PC-3 (cell line): ENCODE data around the gene DNAJB2. TPM values are rescaled to one million over a fixed set of nuclear protein-coding genes. Genes with fewer than 3 reads are reported as not detected.

Source experiments
- ATAC-seq: fragments of 200-7000 bp; cut with Tn5 transposase; 2 replicates; pipeline ENCODE4 v1.9.1; 2020; ENCODE audit warnings: mild to moderate bottlenecking, moderate library complexity
- BruUV-seq: library from RNA; stranded (reverse); fragments of 400-500 nt; replicated peaks from 2 replicates; lab custom pipeline; 2021; lab: Mats Ljungman, UMichigan
- CTCF ChIA-PET: fragments of 300-600 bp; sonication (Branson Sonifier 250); formaldehyde crosslinking; loops from one replicate; lab custom pipeline; 2022; ENCODE audit warnings: antibody characterized with exemption; lab: Charles Lee
- POLR2A ChIA-PET: fragments of 300-600 bp; sonication (Branson Sonifier 250); formaldehyde crosslinking; loops from one replicate; lab custom pipeline; 2022; ENCODE audit warnings: antibody characterized with exemption; ENCODE audit not compliant: unreplicated experiment; lab: Charles Lee
- DNase-seq: peaks from one replicate; pipeline ENCODE4 v3.0.0-alpha.2; 2015
- H2AFZ ChIP-seq: fragments of 300-600 bp; sonication (generic); 2 replicates; pipeline ENCODE4 v1.6.0; 2016; ENCODE audit warnings: antibody characterized with exemption, low read length
- H3F3A ChIP-seq: fragments of 300-600 bp; sonication (generic); one replicate; pipeline ENCODE4 v1.6.0; 2017; ENCODE audit warnings: antibody characterized with exemption, low read length, control low read depth, mild to moderate bottlenecking; ENCODE audit not compliant: unreplicated experiment
- H3K27ac ChIP-seq: fragments of 300-600 bp; sonication (generic); 2 replicates; pipeline ENCODE4 v1.5.1; 2016; ENCODE audit warnings: mild to moderate bottlenecking, low read length
- H3K27me3 ChIP-seq: fragments of 300-600 bp; sonication (generic); 2 replicates; pipeline ENCODE4 v1.6.1; 2016; ENCODE audit warnings: low read length, mixed read lengths
- H3K36me3 ChIP-seq: fragments of 300-600 bp; sonication (generic); 2 replicates; pipeline ENCODE4 v1.6.1; 2016; ENCODE audit warnings: low read depth, mixed run types, low read length, mixed read lengths
- H3K4me1 ChIP-seq: fragments of 300-600 bp; sonication (generic); 2 replicates; pipeline ENCODE4 v1.5.1; 2016; ENCODE audit warnings: low read length; ENCODE audit not compliant: insufficient read depth
- H3K4me2 ChIP-seq: fragments of 300-600 bp; sonication (generic); 2 replicates; pipeline ENCODE4 v1.6.0; 2016; ENCODE audit warnings: low read length
- H3K4me3 ChIP-seq: fragments of 300-600 bp; sonication (generic); 2 replicates; pipeline ENCODE4 v1.5.1; 2016; ENCODE audit warnings: mild to moderate bottlenecking, low read length, mixed read lengths
- H3K79me2 ChIP-seq: fragments of 300-600 bp; sonication (generic); 2 replicates; pipeline ENCODE4 v1.6.1; 2017; ENCODE audit warnings: low read length, mixed read lengths
- H3K9ac ChIP-seq: fragments of 300-600 bp; sonication (generic); 2 replicates; pipeline ENCODE4 v1.6.0; 2016; ENCODE audit warnings: mild to moderate bottlenecking, low read length
- H3K9me2 ChIP-seq: fragments of 300-600 bp; sonication (generic); replicated peaks from 2 replicates; pipeline ENCODE4 v1.6.1; 2016; ENCODE audit warnings: mixed run types, low read length, mixed read lengths
- H3K9me3 ChIP-seq: fragments of 300-600 bp; sonication (generic); 2 replicates; pipeline ENCODE4 v1.6.1; 2016; ENCODE audit warnings: low read length, mixed read lengths
- H4K20me1 ChIP-seq: fragments of 300-600 bp; sonication (generic); 2 replicates; pipeline ENCODE4 v1.6.1; 2016; ENCODE audit warnings: low read length, mixed read lengths
- CTCF ChIP-seq: fragments of 300-600 bp; sonication (generic); conservative IDR thresholded peaks from 2 replicates; pipeline ENCODE4 v1.5.1; 2017; ENCODE audit warnings: antibody characterized with exemption, low read depth, mild to moderate bottlenecking, low read length
- EZH2 ChIP-seq: fragments of 300-600 bp; sonication (generic); IDR thresholded peaks from one replicate; pipeline ENCODE4 v1.6.1; 2017; ENCODE audit warnings: antibody characterized with exemption, mild to moderate bottlenecking, low read length; ENCODE audit not compliant: unreplicated experiment
- EZH2phosphoT487 ChIP-seq: fragments of 300-600 bp; sonication (generic); IDR thresholded peaks from 2 replicates; pipeline ENCODE4 v1.6.1; 2018; ENCODE audit warnings: mild to moderate bottlenecking, antibody characterized with exemption, low read length, borderline replicate concordance
- intact Hi-C: fragments of 100-400 bp; cut with micrococcal nuclease; formaldehyde crosslinking; loops from 2 replicates; pipeline ENCODE4 v1.9.0; 2023
- microRNA-seq: library from miRNA; unstranded; fragments of <30 nt; microRNA quantifications from one replicate; pipeline ENCODE4 v1.1.0, GENCODE V29; 2020; ENCODE audit not compliant: unreplicated experiment
- total RNA-seq: library from RNA; depleted of rRNA; stranded (reverse); fragments of >200 nt; gene quantifications from 2 replicates; pipeline ENCODE4 v1.2.3, GENCODE V29; 2014; rRNA removed

DNAJB2 gene
- total RNA-seq, 1 experiment from 2014 or later, result 62.3 TPM

- Histone ChIP-seq H2AFZ (no peak within 1 kb of the TSS), H3K9me3 (no peaks in the 10 kb centered on the region), H4K20me1 (no peaks in the 10 kb centered on the region), H3K4me2 (no peak within 1 kb of the TSS), H3K9ac (no peak within 1 kb of the TSS), H3K27ac (no peak within 1 kb of the TSS), H3K4me3 (no peak within 1 kb of the TSS), H3K27me3 (peaks cover 21% of the 10 kb centered on the region), H3F3A (no peaks in the 10 kb centered on the region), H3K9me2 (no peaks in the 10 kb centered on the region), H3K36me3 (no peaks in the 10 kb centered on the region), H3K79me2 (no peaks in the 10 kb centered on the region), H3K4me1 (no peaks in the 10 kb centered on the region)
- ChIA-PET POLR2A (no interaction called here), CTCF (no interaction called here)
- DNase-seq (no peak), ATAC-seq (no peak)
- BruUV-seq, result no TSS peak
- no peak for TF ChIP-seq EZH2
- TF ChIP-seq EZH2phosphoT487, result no peak
- no peak for TF ChIP-seq CTCF
- intact Hi-C loops, result no loop called here
Observed at GRCh38 chr2:219332542-219332941, 53.4 kb downstream of the DNAJB2 start, which contains the start of gene RESP18. RESP18 (minus strand) TSS chr2:219332744.

- no peak for ATAC-seq
- H3K4me2 ChIP-seq, result no peak overlapping the region
- ChIA-PET POLR2A (no interaction called here), CTCF (no interaction called here)
- H3K9me3 ChIP-seq, result no peaks in the 10 kb centered on the region
- no peak for DNase-seq
- H2AFZ ChIP-seq, result no peak overlapping the region
- no peak overlapping the region for H3K4me3 ChIP-seq
- H3K36me3 ChIP-seq, result no peaks in the 10 kb centered on the region
- no peaks in the 10 kb centered on the region for H4K20me1 ChIP-seq
- H3K9ac ChIP-seq, result no peak overlapping the region
- no TSS peak for BruUV-seq
- H3K27me3 ChIP-seq, result peaks cover 18% of the 10 kb centered on the region
- no peaks in the 10 kb centered on the region for H3K4me1 ChIP-seq
- TF ChIP-seq EZH2phosphoT487, result no peak
- TF ChIP-seq EZH2, result no peak
- no peak for TF ChIP-seq CTCF
- intact Hi-C loops, result no loop called here
- H3K27ac ChIP-seq, result no peak overlapping the region
- no peaks in the 10 kb centered on the region for H3K9me2 ChIP-seq
- no peaks in the 10 kb centered on the region for H3F3A ChIP-seq
- no peaks in the 10 kb centered on the region for H3K79me2 ChIP-seq
Observed at GRCh38 chr2:219334076-219334475, 54.9 kb downstream of the DNAJB2 start.

GRCh38 chr2:219335373-219335786, 56.2 kb downstream of the DNAJB2 start:
- TF ChIP-seq EZH2 (no peak), EZH2phosphoT487 (no peak), CTCF (no peak)
- ATAC-seq, result no peak
- H3K9me2 ChIP-seq, result no peaks in the 10 kb centered on the region
- no peaks in the 10 kb centered on the region for H3K9me3 ChIP-seq
- no peaks in the 10 kb centered on the region for H3K79me2 ChIP-seq
- peaks cover 15% of the 10 kb centered on the region for H3K27me3 ChIP-seq
- ChIA-PET CTCF (interaction anchor here (0.6 kb wide), 1 partner anchor 142 kb away, joined by 4 read pairs; no protein-coding TSS in a partner anchor), POLR2A (no interaction called here)
- no peak overlapping the region for H3K9ac ChIP-seq
- no peak for DNase-seq
- no peaks in the 10 kb centered on the region for H3K4me1 ChIP-seq
- no peak overlapping the region for H2AFZ ChIP-seq
- H3K4me2 ChIP-seq, result no peak overlapping the region
- no TSS peak for BruUV-seq
- no peaks in the 10 kb centered on the region for H3K36me3 ChIP-seq
- intact Hi-C loops, result no loop called here
- no peaks in the 10 kb centered on the region for H4K20me1 ChIP-seq
- H3K4me3 ChIP-seq, result no peak overlapping the region
- H3K27ac ChIP-seq, result no peak overlapping the region
- H3F3A ChIP-seq, result no peaks in the 10 kb centered on the region

Small RNA genes lying within 50 kb of the gene (microRNA-seq; reads per million reads assigned to microRNA genes)
- gene MIR153-1, result not detected

Other genes with a start within 250 kb of the DNAJB2 start
- 0.17 and 0.18 TPM in 2 replicates for gene CFAP65, start 237.8 kb upstream of the DNAJB2 start, total RNA-seq
- 0.07 TPM in 1 of 2 replicates, not detected in the other for gene IHH, start 218.4 kb upstream of the DNAJB2 start, total RNA-seq
- 16.7 and 18.5 TPM in 2 replicates for gene NHEJ1, start 118.6 kb upstream of the DNAJB2 start, total RNA-seq
- gene SLC23A3, start 109.3 kb upstream of the DNAJB2 start, total RNA-seq, result 1.4 and 1.7 TPM in 2 replicates
- gene CNPPD1, start 102.4 kb upstream of the DNAJB2 start, total RNA-seq, result 38.2 and 44.0 TPM in 2 replicates
- 61.0 and 87.2 TPM in 2 replicates for gene RETREG2, start 101.1 kb upstream of the DNAJB2 start, total RNA-seq
- 47.5 and 49.5 TPM in 2 replicates for gene ZFAND2B, start 72.6 kb upstream of the DNAJB2 start, total RNA-seq
- 21.1 and 23.9 TPM in 2 replicates for gene ABCB6, start 60.4 kb upstream of the DNAJB2 start, total RNA-seq
- 59.6 and 77.2 TPM in 2 replicates for gene ATG9A, start 49.7 kb upstream of the DNAJB2 start, total RNA-seq
- 67.9 and 78.5 TPM in 2 replicates for gene ANKZF1, start 49.6 kb upstream of the DNAJB2 start, total RNA-seq
- 6.0 and 6.1 TPM in 2 replicates for gene GLB1L, start 33.9 kb upstream of the DNAJB2 start, total RNA-seq
- gene STK16, start 33.9 kb upstream of the DNAJB2 start, total RNA-seq, result 13.8 and 16.3 TPM in 2 replicates
- gene TUBA4B, start 26.1 kb upstream of the DNAJB2 start, total RNA-seq, result not detected in 2 replicates
- gene TUBA4A, start 25.4 kb upstream of the DNAJB2 start, total RNA-seq, result 75.4 and 87.9 TPM in 2 replicates
- gene PTPRN, start 30.0 kb downstream of the DNAJB2 start, total RNA-seq, result 0.07 TPM in 1 of 2 replicates, not detected in the other
- not detected in 2 replicates for gene RESP18, start 53.4 kb downstream of the DNAJB2 start, total RNA-seq
- 86.2 and 114 TPM in 2 replicates for gene DNPEP, start 108.5 kb downstream of the DNAJB2 start, total RNA-seq
- not detected in 2 replicates for gene DES, start 139.0 kb downstream of the DNAJB2 start, total RNA-seq
- 30.7 and 45.2 TPM in 2 replicates for gene SPEG, start 155.5 kb downstream of the DNAJB2 start, total RNA-seq
- gene GMPPA, start 219.5 kb downstream of the DNAJB2 start, total RNA-seq, result 78.1 and 85.7 TPM in 2 replicates
- gene ASIC4, start 235.1 kb downstream of the DNAJB2 start, total RNA-seq, result 0.11 TPM in 1 of 2 replicates, not detected in the other